GM08714 (cell line): ENCODE measurements around the gene PIK3C3.
"Not testable (repeated sequence)": the region's sequence is repeated elsewhere in the genome, so short reads cannot be mapped to it uniquely, and the experiment has no call there.

Experiments used
- H3K4me3 ChIP-seq: fragments of 200-500 bp; sonication (Bioruptor generic); 2 replicates; pipeline ENCODE4 v1.5.1; 2014; ENCODE audit warnings: mild to moderate bottlenecking, low read length, inconsistent platforms
- ZNF274 ChIP-seq: IDR thresholded peaks from 2 replicates; pipeline ENCODE4 v1.6.1; 2012; ENCODE audit warnings: mild to moderate bottlenecking, low read depth, low read length

PIK3C3 gene

GRCh38 chr18:42100248-42100647, 145.2 kb downstream of the PIK3C3 start:
- no peak for TF ChIP-seq ZNF274
- H3K4me3 ChIP-seq = no peak overlapping the region

- no peak for TF ChIP-seq ZNF274
- no peak overlapping the region for H3K4me3 ChIP-seq
Observed at GRCh38 chr18:42100911-42101310, 145.9 kb downstream of the PIK3C3 start.

GRCh38 chr18:42105394-42105793, 150.4 kb downstream of the PIK3C3 start:
- H3K4me3 ChIP-seq = no peak overlapping the region
- no peak for TF ChIP-seq ZNF274

- TF ChIP-seq ZNF274 = no peak
- no peak overlapping the region for H3K4me3 ChIP-seq
Observed at GRCh38 chr18:42106784-42107183, 151.8 kb downstream of the PIK3C3 start.

- no peak overlapping the region for H3K4me3 ChIP-seq
- TF ChIP-seq ZNF274 = no peak
Observed at GRCh38 chr18:42107287-42107686, 152.3 kb downstream of the PIK3C3 start.

- H3K4me3 ChIP-seq = no peak overlapping the region
- TF ChIP-seq ZNF274 = no peak
Observed at GRCh38 chr18:42107691-42108450, 152.8 kb downstream of the PIK3C3 start.

- H3K4me3 ChIP-seq = not testable (repeated sequence)
Observed at GRCh38 chr18:42112147-42112546, 157.1 kb downstream of the PIK3C3 start.

- no peak for TF ChIP-seq ZNF274
- H3K4me3 ChIP-seq = no peak overlapping the region
Observed at GRCh38 chr18:42112657-42113420, 157.8 kb downstream of the PIK3C3 start.

GRCh38 chr18:42113529-42114191, 158.6 kb downstream of the PIK3C3 start:
- TF ChIP-seq ZNF274 = no peak
- no peak overlapping the region for H3K4me3 ChIP-seq

GRCh38 chr18:42114310-42114943, 159.4 kb downstream of the PIK3C3 start:
- no peak for TF ChIP-seq ZNF274
- H3K4me3 ChIP-seq = no peak overlapping the region

GRCh38 chr18:42126586-42126985, 171.6 kb downstream of the PIK3C3 start:
- TF ChIP-seq ZNF274 = no peak

GRCh38 chr18:42131066-42131929, 176.3 kb downstream of the PIK3C3 start:
- no peak for TF ChIP-seq ZNF274
- no peak overlapping the region for H3K4me3 ChIP-seq

More at GRCh38 chr18:42126586-42126985, 171.6 kb downstream of the PIK3C3 start:
- no peak overlapping the region for H3K4me3 ChIP-seq

- H3K4me3 ChIP-seq = no peak overlapping the region
- TF ChIP-seq ZNF274 = no peak
Observed at GRCh38 chr18:42131930-42132244, 176.9 kb downstream of the PIK3C3 start.
